ENCODE results near the gene RNASE13. TPM values are rescaled to one million over a fixed set of nuclear protein-coding genes. Genes with fewer than 3 reads are reported as not detected.
"Not testable (repeated sequence)": the region's sequence is repeated elsewhere in the genome, so short reads cannot be mapped to it uniquely, and the experiment has no call there.

Gene RNASE13
- total RNA-seq, 1 donor, result not detected

DNA sequence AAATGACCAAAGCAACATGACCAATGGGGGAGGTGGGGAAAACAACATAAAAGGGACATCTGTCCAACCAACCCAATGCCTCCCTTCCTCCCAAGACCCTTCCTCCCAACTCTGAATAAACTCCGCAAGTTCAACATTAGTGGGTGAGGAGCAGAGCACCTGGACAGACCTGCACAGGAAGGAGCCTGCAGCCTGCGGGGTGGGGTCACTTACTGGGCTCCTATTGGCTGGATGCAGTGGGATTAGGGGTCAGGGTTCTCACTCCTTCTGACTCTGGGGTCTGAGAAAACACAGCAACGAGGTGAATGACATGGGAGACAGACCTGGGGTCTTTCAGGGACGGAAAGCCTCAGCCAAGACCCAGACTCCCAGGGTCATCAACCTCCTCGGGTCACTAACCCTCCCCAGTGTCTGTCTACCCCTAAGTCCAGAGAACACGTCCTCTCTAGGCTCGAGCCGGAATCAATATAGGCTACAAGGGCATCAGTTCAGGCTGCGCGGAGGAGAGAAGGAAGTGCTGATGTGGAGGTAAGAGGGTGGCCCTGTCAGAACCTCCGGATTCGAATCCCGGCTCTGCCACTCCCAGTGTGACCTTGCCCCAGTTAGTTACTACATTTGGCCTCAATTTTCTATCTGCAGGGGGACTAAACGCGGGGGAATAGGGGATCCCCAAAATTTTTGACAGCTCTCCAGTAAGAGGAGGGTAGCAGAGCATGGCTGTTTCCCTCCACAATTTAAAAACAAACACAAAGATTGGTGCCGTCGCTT, 10.6 kb downstream of the RNASE13 start:
- Histone ChIP-seq H3K4me3 (ENCODE audit: low read length) (peak overlapping the region; percentile 47), H3K9me3 (ENCODE audit: low read depth, low read length) (no peaks in the 10 kb centered on the region), H3K27me3 (ENCODE audit: insufficient read depth, low read length) (peaks cover 11% of the 10 kb centered on the region), H3K4me1 (ENCODE audit: insufficient read depth, low read length) (peaks cover 21% of the 10 kb centered on the region)

DNA sequence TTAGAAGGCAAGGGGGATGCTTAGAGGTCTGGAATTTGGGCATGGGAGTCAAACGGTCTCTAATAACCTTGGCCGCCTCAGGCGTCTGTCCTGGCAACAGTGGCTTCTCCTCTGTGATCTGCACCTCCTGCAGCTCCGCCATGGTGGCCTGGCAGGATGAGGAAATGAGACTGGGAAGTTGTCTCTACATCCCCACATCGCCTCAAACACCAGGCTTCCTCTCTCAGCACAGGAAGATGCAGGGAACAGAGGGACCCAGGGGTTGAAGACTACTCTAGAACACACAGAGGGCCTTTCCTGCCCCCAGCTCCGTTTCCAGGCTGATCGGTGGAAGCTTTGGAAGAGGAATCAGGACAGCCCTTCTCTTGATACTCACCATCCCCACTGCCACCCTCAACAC, 11.4 kb downstream of the RNASE13 start:
- H3K4me1 ChIP-seq (ENCODE audit: insufficient read depth, low read length), result peaks cover 21% of the 10 kb centered on the region

DNA sequence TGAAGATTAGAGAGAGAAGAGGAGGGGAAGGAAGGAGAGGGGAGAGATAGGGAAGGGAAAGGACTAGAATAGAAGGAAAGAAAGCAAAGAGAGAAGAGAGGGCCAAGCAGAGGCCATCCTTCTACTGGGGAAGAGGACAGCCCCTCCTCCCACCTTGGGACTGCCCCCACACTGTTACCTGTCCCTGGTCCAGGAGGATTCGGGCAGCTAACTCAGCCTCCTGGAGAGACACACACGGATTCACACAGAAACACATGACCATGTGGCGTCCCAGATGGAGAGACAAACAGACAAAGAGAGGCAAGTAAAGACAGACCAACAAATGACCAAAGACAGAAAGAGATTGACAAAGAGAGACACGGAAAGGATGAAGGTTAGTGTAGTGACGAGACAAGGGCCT, 11.9 kb downstream of the RNASE13 start:
- Histone ChIP-seq H3K27me3 (ENCODE audit: insufficient read depth, low read length) (peaks cover 11% of the 10 kb centered on the region), H3K4me3 (ENCODE audit: low read length) (no peak overlapping the region), H3K4me1 (ENCODE audit: insufficient read depth, low read length) (peaks cover 21% of the 10 kb centered on the region), H3K9me3 (ENCODE audit: low read depth, low read length) (no peaks in the 10 kb centered on the region)

More for the DNA sequence above, 11.4 kb downstream of the RNASE13 start:
- peaks cover 11% of the 10 kb centered on the region for H3K27me3 ChIP-seq (ENCODE audit: insufficient read depth, low read length)
- H3K4me3 ChIP-seq (ENCODE audit: low read length), result no peak overlapping the region
- no peaks in the 10 kb centered on the region for H3K9me3 ChIP-seq (ENCODE audit: low read depth, low read length)

DNA sequence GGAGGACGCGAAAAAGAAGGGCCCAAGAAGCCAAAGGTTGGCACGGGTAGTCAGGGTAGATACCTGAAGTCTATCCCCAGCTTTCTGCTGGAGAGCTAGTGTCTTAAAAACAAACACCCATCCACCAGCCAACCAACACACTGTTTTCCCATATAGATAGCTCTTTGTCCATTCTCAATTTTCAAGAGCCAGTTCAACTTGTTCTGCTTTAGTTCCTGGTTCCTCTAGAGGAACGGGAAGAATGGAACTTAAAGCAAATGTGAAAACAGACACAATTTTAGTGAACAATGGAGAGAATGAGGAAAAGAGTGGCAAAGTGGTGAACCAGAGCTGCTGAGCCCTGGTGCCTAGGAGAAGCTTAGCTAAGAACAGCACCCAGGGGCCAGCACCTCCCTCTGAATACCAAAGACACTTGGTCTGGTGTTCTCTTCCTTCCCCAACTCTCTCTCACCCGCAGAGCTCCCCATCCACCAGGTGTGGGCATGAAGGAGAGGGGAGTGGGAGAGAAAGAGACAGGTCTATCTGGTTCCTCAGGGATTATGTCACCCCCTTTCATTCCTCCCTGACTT, 13.5 kb downstream of the RNASE13 start:
- H3K4me1 ChIP-seq (ENCODE audit: insufficient read depth, low read length), result peaks cover 33% of the 10 kb centered on the region
- no peak overlapping the region for H3K4me3 ChIP-seq (ENCODE audit: low read length)
- peaks cover 11% of the 10 kb centered on the region for H3K27me3 ChIP-seq (ENCODE audit: insufficient read depth, low read length)
- H3K9me3 ChIP-seq (ENCODE audit: low read depth, low read length), result no peaks in the 10 kb centered on the region

DNA sequence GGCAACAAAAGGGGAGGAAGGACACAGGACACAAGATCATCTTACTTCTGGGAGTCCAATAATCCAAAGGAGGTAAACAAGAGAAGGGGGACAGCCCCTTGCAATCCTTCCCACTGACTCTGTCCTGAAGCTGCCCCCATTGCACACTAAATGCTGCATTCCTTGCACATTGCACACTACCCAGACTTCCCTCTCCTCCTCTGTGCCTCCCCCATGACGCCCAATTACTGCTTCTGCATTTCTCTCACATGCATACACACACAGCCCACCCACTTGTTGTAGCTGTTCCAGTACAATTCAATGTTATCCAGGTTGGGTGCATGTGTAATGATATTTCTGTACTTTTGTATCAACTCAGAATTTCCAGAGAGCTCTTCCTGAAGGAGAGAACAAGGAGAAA, 15.2 kb downstream of the RNASE13 start:
- peaks cover 40% of the 10 kb centered on the region for H3K4me1 ChIP-seq (ENCODE audit: insufficient read depth, low read length)
- H3K4me3 ChIP-seq (ENCODE audit: low read length), result no peak overlapping the region
- H3K27me3 ChIP-seq (ENCODE audit: insufficient read depth, low read length), result peaks cover 7% of the 10 kb centered on the region
- no peaks in the 10 kb centered on the region for H3K9me3 ChIP-seq (ENCODE audit: low read depth, low read length)

DNA sequence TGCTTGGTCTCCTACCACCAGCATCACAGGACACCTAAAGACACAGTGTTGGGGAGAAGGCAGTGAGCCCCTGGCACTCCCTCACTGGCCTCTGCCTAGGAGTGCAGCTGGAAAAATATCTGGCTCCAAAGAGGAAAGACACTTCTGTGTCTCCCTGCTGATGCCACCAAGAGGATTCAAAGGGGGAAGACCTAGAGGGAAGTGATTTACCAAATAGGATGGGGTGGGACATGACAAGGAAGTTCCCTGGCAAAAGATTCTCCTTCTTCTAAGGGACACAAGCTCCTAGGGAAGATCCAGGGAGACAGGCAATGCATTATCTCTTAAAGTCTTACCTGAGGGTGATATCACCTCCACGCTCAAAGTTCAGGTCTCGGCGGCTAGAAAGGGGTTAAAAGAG, 15.8 kb downstream of the RNASE13 start:
- peaks cover 34% of the 10 kb centered on the region for H3K4me1 ChIP-seq (ENCODE audit: insufficient read depth, low read length)
- H3K9me3 ChIP-seq (ENCODE audit: low read depth, low read length), result no peaks in the 10 kb centered on the region
- H3K4me3 ChIP-seq (ENCODE audit: low read length), result no peak overlapping the region
- peaks cover 2% of the 10 kb centered on the region for H3K27me3 ChIP-seq (ENCODE audit: insufficient read depth, low read length)

DNA sequence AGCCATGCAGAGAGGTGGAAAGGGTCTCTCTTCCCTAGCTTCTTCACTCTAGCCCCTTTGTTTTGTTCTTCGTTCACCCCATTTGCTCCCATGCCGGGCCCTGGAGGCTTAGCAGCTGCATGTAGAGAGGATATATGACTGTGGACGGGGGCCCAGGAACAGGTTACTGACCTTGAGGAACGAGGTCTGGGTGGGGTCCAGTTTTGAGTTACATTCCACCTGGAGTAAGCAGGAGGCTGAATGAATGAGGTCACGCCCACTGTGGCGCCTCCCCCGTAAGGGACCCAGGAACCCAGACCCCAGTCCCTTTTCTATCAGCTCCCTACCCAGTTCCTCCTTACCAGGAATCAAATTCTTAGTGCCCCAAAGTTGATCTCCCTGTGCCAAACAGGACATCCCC, 16.3 kb downstream of the RNASE13 start:
- Histone ChIP-seq H3K27me3 (ENCODE audit: insufficient read depth, low read length) (peaks cover under 1% of the 10 kb centered on the region), H3K4me3 (ENCODE audit: low read length) (no peak overlapping the region), H3K9me3 (ENCODE audit: low read depth, low read length) (no peaks in the 10 kb centered on the region), H3K4me1 (ENCODE audit: insufficient read depth, low read length) (peaks cover 29% of the 10 kb centered on the region)

DNA sequence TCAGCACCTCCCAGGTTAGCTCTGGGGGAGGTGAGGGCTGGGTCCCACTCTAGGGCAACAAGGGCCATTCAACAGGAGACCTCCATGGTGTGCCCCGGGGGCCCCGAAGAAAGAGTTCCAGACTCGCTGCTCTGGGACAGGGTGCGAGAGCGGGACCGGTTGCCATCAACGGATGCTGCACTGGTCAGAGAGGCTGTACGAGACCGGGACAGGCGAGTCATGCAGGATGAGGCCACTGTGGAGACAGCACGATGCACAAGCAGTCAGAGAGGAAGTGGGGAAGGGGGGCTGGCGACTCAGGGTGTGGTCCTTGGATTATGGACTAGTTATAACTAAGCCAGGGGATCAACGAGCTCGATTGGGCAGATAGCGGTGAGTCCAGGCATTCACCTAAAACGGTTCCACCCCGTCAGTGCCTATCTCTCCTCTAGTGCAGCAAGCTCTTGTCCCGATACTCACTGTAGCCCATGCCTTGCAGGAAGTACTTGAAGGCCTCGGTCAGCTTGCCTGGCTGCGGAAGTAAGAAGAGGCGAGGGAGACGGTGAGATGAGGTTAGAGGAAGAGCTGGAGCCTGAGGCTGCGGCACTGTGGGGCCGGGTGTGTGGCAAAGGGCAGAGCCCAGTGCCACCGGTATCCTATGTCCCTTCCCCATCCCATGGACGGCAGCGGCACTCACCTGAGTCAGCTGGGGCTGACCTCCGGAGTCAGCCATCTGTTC, 16.9 kb downstream of the RNASE13 start:
- H3K9me3 ChIP-seq (ENCODE audit: low read depth, low read length), result no peaks in the 10 kb centered on the region
- H3K4me3 ChIP-seq (ENCODE audit: low read length), result no peak overlapping the region
- H3K27me3 ChIP-seq (ENCODE audit: insufficient read depth, low read length), result peaks cover 5% of the 10 kb centered on the region
- peaks cover 25% of the 10 kb centered on the region for H3K4me1 ChIP-seq (ENCODE audit: insufficient read depth, low read length)

DNA sequence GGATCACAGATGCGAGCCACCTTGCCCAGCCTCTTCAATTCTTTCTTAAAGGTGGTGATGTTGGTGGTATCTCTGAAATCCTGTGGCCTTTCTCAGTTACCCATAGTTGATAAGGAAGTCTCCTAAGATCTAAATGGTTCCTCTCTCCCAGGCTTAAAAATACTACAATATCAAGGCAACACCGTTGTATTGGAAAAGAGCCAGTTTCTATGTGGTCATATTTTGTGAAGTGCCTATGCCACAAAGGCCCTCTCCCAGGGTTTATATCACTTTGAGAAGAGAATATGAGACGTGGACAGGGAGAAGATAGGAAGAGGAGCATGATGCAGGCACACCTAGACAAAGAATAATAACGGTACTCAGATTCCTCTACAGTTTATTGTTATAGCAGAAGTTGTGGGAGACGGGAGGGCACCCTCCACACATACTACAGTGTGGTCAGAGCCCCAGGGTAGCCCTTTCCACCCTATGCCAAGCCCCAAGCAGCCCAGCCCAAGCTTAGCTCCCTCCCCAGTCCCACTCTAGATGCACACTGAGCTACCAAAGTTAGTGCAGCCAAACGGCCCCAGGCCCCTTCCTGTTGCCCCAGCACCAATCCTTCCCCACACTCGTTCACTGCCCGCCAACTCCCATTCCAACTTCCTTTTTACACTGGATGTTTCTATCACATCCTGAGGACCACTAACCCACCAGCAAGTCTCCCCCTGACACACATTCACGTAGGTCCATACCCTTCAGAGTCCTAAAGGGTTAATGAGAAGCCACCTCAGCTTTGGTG, 18.0 kb downstream of the RNASE13 start:
- Histone ChIP-seq H3K27me3 (ENCODE audit: insufficient read depth, low read length) (peaks cover 10% of the 10 kb centered on the region), H3K9me3 (ENCODE audit: low read depth, low read length) (no peaks in the 10 kb centered on the region), H3K4me1 (ENCODE audit: insufficient read depth, low read length) (peaks cover 25% of the 10 kb centered on the region), H3K4me3 (ENCODE audit: low read length) (no peak overlapping the region)

DNA sequence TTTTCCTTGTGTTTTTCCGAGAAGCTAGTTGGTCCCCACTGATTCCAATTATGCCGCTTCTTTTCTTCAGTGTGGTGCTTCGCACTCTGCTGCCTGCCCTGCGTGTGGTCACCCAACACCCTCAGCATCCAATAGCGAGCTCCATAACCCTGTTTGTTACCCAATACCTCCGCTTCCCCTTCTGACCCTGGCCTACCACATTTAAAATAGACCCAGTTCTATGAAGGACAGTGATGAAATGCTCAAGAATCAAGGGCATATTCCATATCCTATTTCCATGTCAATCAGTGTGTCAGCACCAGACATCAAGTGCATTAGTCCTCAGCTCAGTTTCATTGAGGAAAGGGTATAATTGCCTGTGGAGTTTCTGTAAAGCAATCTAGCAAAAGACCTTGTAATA, 19.3 kb downstream of the RNASE13 start:
- Histone ChIP-seq H3K4me3 (ENCODE audit: low read length) (no peak overlapping the region), H3K4me1 (ENCODE audit: insufficient read depth, low read length) (peaks cover 25% of the 10 kb centered on the region), H3K9me3 (ENCODE audit: low read depth, low read length) (no peaks in the 10 kb centered on the region), H3K27me3 (ENCODE audit: insufficient read depth, low read length) (peaks cover 10% of the 10 kb centered on the region)

DNA sequence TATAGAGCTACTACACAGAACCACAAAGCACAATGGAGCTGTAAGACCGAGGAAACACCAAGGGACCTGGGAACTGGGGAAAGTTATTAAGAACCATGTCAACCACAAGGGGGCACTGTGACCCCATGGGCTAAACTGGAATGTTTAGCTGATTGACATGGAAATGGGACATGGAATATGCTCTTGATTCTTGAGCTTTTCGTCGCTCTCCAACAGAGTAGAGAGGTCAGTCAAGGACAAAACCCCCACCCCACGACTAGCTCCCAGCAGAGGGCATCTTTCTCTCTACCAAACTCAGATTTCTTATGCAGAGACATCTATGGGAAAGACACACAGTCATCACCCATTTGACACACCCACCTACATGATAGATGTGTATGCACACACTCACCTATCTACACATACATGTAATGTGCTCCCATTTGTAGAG, 19.8 kb downstream of the RNASE13 start:
- Histone ChIP-seq H3K4me1 (ENCODE audit: insufficient read depth, low read length) (peaks cover 25% of the 10 kb centered on the region), H3K27me3 (ENCODE audit: insufficient read depth, low read length) (peaks cover 10% of the 10 kb centered on the region), H3K4me3 (ENCODE audit: low read length) (no peak overlapping the region), H3K9me3 (ENCODE audit: low read depth, low read length) (no peaks in the 10 kb centered on the region)

DNA sequence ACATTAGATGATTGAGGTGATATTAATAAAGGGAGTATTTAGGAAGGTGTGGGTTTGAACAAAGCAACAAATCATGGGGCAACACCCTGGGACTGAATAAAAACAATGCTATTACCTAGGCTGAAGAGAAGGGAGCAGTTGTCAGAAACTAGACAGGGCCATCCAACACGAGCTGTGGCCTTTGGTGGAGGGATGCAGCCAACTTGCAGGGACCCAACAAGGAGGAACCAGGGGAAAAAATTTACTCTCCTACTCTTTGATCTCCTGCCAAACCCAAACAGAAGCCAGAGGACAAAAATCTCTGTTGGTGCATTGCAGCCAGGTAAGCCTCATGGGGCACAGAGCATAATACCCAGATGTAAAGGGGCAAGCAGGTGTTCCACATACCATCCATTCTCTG, 23.5 kb downstream of the RNASE13 start:
- Histone ChIP-seq H3K4me1 (ENCODE audit: insufficient read depth, low read length) (peaks cover 14% of the 10 kb centered on the region), H3K27me3 (ENCODE audit: insufficient read depth, low read length) (peaks cover 10% of the 10 kb centered on the region), H3K4me3 (ENCODE audit: low read length) (no peak overlapping the region), H3K9me3 (ENCODE audit: low read depth, low read length) (no peaks in the 10 kb centered on the region)

DNA sequence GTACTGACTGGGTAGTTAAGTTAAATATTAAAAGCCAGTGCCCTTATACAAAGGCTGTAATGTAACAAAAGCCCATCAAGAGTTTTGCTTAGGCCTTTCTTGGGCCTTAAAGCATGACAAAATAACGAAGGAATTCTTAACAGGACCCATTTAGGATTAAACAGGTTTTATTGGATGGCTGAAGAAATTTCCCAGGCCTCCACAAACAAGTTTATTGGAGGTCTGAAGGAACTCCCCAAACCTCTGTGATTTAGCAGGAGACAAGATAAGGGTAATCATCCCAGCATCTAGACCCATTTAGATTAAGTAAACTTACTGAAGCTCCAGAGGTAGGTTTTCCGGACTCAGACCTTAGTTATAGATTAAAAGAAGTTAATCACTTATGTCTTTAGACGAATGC, 24.9 kb downstream of the RNASE13 start:
- not testable (repeated sequence) for H3K27me3 ChIP-seq (ENCODE audit: insufficient read depth, low read length); H3K4me3 ChIP-seq (ENCODE audit: low read length); H3K9me3 ChIP-seq (ENCODE audit: low read depth, low read length); H3K4me1 ChIP-seq (ENCODE audit: insufficient read depth, low read length)

DNA sequence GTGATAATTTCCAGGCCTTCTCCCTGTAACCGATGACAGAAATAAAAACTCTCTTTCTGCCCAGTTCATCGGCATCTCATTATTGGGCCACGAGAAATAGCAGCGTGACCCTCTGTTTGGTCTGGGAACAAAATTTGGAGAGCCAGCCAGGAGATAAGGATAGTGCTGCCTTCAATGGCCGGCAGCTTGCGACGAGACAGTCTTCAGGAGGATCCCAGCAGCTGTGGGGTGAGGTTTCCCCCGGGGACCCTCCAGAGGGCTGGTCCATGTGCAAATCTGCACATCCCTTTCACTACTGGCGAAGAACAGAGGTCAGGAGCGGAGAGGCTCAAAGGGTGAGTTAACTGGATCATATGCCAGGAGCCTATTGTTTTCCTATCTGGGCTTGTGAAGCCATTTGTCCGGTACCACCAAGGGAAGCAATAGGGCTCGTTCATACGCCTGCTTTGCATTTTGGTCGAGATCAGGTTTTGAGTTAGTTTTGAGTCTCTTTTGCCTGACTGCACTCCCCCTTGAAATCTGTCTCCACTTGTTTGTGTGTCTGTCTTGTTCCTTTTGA, 30.7 kb downstream of the RNASE13 start:
- Histone ChIP-seq H3K27me3 (ENCODE audit: insufficient read depth, low read length) (no peaks in the 10 kb centered on the region), H3K4me1 (ENCODE audit: insufficient read depth, low read length) (no peaks in the 10 kb centered on the region), H3K4me3 (ENCODE audit: low read length) (no peak overlapping the region), H3K9me3 (ENCODE audit: low read depth, low read length) (no peaks in the 10 kb centered on the region)

DNA sequence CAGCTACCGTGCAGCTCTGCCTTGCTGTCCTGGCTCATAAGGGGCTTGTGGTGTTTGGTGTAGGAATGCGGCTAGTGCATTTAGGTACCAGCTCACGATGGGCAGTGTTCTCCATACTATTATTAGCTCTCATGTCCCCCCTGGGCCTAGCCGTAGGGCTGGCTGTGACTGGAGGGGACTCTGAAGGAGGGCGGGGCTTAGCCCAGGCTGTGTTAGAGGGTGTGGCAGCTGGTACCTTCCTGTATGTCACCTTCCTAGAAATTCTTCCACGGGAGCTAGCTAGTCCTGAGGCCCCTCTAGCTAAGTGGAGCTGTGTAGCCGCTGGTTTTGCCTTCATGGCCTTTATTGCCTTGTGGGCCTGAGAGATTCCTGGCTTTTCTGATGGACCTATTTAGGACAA, 33.4 kb downstream of the RNASE13 start:
- no peaks in the 10 kb centered on the region for H3K9me3 ChIP-seq (ENCODE audit: low read depth, low read length)
- H3K4me1 ChIP-seq (ENCODE audit: insufficient read depth, low read length), result no peaks in the 10 kb centered on the region
- H3K27me3 ChIP-seq (ENCODE audit: insufficient read depth, low read length), result no peaks in the 10 kb centered on the region
- no peak overlapping the region for H3K4me3 ChIP-seq (ENCODE audit: low read length)
